Activated naive CD4-positive, alpha-beta T cell (primary cell): ENCODE results near the gene HTRA3.
"Not testable (repeated sequence)": the region's sequence is repeated elsewhere in the genome, so short reads cannot be mapped to it uniquely, and the experiment has no call there.

Experiments
- DNase-seq, 4 experiments: peaks; one replicate each; lab custom pipeline; 2025; lab: John Stamatoyannopoulos, UW

The HTRA3 gene

GRCh38 chr4:8342651-8343261 is 73.2 kb downstream of the HTRA3 start:
- no peak for DNase-seq

DNA sequence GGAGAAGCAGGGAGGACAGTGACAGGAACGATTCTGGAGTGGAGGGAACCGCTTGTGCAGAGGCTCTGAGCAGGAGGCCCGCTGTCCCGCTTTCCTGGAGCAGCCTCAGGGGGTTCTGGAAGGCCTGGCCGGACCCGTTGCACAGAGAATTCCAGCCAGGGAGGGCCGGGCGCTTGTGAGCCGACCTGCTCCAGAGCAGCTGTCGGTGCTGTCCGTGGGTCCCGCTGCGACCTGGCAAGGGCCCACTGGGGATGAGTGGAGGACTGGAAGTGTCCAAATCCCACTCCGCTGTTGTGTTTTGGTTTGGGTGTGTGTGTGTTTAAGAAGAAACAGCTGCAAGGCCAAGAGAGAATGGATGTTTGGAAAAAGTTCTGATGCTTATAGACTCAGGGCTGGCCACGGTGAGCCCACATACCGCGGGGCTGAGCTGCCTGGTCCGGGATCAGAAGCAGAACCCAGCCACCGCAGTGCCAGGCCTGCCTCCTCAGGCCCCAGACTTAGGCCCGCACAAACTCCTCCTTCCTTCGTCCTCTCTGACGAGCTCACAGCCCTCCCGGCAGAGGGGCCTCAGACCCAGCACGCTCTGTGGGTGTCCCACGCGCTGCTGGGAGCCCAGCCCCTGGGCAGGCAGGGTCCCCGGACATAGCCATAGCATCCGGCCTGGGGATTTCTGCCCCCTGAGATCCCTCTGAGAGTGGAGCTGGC is 73.9 kb downstream of the HTRA3 start:
- DNase-seq, result no peak

DNA sequence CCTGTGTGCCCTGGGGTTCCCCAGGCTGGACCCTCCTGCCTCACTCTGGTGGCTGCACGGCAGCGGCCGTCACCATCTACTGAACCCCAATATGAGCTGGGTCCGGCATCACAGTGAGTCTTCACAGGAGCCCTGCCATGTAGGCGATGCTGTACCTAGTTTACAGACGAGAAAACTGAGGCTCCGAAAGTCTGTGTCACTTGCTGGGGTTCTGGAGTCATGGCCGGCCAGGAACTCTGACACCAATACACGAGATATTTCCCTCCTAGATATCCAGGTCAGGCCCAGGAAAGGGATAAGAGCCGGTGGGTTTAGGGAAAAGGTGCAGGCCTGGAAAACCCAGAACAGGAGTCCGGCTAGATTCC is 74.4 kb downstream of the HTRA3 start:
- no peak for DNase-seq

- DNase-seq, result no peak
These were observed 74.8 kb downstream of the HTRA3 start for GRCh38 chr4:8344377-8344776.

DNA sequence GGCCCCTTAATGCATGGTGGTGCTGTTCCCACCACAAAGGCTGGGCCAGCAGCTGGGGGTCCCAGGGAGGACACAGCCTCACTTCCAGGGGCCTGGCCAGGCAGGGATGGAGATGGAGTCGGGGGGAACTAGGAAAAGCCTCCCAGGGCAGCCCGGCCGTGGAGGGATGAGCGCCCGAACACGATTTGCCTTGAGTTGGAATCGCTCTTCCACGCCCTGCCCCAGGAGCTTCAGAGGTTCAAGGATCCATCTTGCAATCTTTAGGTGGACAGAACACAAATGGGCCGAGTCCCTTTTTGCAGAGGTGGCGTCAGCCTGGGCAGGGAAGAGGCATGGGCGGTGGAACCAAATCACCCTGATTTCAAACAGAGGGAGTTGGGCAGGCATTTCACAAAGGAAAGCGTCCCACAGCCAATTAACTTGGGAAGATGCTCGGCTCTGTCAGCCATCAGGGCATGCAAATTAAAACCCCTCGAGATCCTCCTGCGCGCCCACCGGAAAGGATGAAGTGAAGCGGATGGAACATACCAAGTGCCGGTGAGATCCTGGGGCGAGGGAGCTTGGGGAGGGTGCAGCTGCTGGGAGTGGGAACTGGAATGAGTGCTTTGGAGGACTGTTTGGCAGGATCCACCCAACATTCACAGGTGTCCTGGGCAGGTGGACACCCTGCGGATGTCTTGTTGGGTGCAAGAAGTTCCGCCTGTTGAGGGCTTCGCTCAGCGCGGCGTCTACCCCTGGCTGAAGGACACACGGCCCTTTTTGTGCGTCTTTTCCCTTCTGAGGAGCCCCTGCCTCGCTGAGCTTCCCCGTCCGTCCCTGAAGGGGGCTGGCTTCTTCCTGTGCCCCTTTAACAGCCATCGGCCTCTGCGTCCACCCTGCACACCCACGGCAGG is 75.7 kb downstream of the HTRA3 start:
- DNase-seq, result no peak

DNA sequence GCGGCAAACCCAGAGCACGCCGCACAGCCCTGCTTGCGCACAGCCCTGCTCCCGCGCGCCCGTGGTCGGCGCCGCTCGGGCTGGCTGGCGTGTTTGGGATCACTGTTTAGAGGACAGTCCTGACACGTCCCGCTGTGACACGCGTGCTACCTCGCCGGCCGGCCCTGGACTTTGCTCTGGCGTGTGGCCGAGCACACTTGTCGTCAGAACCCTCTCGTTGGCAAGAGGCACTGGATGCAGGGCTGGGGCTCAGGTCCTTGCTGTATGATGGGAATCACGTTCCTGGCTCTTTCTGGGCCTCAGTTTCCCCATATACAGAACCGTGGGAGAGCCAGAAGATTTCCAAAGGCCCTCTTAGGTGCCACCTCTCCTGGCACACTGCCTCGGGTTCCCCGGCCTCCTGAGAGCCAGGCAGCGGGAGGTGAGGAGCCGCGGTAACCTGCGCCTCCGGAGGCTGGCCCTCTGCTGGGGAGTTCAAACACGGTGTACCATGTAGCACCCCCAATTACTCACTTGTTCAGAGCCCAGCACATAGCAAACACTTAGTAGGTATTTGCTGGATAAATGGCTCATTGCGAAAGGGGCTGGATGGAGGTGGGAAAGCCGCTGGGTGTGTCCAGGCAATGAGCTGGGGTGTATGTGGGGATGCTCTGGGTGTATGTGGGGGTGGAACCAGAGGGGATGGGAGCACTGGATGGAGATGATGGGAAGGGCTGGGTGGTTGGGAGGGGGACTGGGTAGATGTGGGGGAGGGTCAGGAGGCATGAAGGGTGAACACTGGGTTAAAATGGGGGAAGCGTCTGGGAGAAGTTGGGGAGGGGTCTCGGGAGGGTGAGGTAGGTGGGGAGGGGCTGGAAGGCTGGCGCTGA is 76.6 kb downstream of the HTRA3 start:
- no peak for DNase-seq

- no peak for DNase-seq
These were observed 77.5 kb downstream of the HTRA3 start for GRCh38 chr4:8346838-8347605.

DNA sequence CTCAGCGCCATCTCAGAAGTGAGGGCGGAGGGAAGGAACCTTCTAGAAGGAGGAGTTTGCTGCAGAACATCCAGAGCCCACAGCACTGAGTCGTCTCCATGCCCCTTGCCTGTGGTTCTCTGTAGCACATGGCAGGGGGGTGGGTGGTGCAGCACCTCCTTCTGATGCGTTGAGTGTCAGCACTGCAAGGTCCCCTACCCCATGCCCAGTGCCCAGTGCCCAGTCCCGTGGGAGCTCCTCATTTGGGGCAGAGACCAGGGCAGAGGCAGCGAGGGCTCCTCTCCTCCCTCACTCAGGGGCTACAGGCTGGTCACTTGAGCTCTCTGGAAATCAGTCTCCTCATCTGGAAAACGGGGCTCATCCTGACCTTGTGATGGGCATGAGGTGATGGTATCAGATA is 78.1 kb downstream of the HTRA3 start:
- DNase-seq, result no peak

- no peak for DNase-seq
These were observed 78.5 kb downstream of the HTRA3 start for GRCh38 chr4:8348071-8348470.

DNA sequence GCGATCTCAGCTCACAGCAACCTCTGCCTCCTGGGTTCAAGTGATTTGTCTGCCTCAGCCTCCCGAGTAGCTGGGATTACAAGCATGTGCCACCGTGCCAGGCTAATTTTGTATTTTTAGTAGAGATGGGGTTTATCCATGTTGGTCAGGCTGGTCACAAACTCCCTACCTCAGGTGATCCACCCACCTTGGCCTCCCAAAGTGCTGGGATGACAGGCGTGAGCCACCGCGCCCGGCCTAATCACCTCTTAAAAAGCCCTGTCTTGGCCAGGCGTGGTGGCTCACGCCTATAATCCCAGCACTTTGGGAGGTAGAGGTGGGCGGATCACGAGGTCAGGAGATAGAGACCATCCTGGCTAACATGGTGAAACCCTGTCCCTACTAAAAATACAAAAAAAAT is 79.7 kb downstream of the HTRA3 start:
- DNase-seq, result not testable (repeated sequence)

GRCh38 chr4:8349664-8350236 is 80.2 kb downstream of the HTRA3 start:
- no peak for DNase-seq

GRCh38 chr4:8350352-8350751 is 80.8 kb downstream of the HTRA3 start:
- no peak for DNase-seq

DNA sequence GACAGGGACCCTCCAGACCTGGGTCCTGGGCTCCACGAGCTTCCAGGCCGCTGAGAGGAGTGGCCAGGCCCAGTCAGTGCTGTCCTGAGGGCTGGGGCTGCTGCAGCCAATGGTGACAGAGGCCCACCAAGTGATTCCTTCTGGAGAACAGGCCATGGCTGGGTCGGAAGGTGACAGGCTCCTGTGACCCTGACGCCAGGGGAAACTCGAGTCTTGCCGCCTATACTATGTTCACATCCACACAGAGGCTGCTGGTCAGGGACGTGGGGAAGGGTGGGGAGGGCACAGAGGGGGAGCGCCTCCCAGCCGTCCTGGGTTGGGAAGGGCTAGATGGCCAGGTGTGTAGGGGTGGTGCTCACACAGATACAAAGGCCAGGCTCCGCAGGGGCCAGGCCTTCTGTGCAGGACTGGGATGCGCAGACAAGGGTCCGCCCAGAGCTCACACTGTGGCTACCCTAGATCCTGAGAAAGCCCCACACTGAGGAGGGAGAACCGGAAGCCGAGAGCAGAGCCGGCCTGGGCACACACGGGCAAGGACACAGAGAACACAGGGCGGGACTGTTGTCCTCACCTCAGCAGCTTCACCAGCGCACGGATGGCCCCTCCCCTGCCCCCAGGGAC is 81.4 kb downstream of the HTRA3 start:
- no peak for DNase-seq

DNA sequence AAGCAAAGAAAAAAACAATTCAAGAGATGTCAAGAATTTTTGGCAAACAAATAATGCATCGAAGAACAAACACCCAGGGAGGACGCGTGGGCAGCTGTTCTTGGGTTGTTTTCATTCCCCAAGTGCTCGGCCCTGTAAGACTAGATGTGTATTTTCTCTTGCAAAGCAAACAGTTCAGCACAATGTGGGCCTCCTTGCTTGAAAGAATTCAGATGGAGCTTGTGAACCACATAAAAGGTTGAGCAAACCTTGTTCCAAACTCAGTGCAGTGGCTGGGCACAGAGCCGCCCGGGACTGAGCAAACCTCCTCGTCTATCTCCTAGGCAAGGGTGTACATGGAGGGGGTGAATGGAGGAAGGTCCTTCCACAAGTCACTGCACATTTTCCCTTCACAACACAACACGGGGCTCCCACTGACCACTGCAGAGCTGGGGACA is 82.4 kb downstream of the HTRA3 start:
- DNase-seq, result no peak

DNA sequence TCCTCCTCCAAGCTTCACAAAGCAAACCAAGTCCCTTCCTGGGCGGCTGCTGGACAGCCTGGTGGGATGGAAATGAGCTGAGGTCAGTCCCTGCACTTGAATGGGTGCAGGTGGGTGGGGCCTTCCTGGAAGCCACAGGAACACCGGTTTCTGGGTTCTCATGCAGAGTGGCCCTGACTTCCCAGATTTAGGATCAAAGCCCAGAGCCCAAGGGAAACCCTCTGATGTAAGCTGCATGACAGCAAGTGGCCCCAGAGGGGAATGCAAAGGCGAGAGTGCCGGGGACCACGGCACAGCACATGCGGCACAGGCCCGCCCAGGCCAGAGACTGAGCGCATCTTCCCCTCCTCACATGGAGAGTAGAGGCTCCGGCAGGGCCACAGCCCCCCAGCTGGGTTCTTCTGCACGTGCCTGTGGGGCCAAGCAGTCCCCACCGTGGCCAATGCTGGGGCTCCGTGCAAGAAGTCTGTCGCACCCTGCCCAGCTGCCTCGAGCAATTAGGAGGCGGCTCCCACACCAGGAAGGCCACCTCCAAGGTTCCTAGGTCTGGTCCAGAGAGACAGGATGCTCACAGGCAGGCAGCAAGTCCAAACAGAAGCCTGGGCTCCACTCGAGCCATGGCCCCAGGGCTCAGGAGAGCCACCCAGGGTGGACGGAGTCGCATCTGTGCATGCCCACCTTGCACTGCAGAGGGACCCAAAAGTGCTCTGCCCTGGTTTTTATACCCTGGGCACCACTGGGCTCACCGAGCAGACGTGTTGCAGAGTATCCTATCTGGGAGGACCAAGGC is 83.0 kb downstream of the HTRA3 start:
- DNase-seq, result no peak

DNA sequence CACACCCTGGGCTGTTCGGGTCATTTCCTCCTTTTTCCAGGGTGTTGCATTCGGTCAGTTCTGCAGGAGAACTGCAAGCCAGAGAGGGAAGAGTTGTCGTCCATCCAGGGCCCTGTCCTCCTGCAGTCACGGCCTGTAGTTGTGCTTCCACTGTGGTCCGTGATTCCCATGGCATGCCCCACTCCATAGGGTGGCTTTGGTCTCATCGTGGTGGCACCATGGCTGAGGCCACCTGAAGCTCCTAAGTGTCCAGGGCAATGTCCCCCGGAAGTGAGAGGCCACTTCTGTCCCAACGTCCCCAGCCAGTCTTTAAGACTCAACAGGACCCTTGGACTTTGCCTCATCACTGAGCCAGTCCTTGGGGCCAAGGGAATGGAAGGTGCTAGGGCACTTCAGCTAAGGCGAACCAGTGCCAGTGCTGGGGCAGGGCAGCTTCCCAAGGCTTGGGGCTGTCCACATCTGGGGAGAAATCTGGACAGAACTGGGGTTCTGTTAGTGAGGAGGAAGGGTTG is 83.7 kb downstream of the HTRA3 start:
- no peak for DNase-seq

DNA sequence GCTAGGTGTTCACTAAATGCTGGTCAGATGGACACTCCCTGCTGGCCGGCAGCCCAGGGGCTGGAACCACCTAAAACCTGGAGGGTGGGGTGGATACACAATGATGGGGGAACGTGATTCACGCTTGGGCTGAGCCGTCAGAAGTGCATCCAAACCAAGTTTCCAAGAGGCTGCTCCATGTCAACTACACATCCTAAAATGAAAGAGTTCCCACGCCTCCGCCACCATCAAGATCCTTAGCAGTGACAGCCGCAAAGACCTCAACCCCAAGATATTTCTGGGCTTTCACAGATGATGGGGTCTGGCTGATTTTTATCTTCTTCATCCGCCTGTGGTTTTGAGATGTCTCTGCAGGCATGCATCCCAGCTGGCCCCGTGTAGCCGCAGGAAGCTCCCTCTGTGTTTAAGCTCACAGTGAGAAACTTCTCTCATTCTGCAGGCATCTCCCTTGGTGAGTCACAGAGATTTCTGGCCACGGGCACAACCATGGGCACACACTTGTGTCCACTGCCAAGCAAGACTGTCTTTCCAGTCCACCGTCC is 84.4 kb downstream of the HTRA3 start:
- DNase-seq, result no peak

DNA sequence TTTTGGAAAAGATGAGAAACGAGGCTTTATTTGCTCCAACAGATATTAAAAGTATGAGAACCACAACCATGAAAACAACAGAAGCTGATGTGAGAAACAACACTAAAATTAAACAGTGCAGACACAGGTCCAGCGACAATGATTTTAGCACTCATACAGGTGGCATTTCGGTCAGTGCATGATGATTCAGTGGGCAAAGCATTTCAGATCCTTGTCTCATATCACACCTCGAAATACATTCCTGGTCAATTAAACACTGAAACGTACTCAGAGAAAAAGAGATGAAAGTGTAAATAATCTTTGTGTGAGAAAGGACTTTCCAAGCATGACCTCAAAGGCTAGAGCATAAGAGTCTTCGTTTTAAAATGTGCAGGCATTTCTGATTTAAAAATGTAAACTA is 85.8 kb downstream of the HTRA3 start:
- DNase-seq, result no peak
